ENCODE data around the gene PTPRA. TPM values are rescaled to one million over a fixed set of nuclear protein-coding genes. Genes with fewer than 3 reads are reported as not detected.
"Not testable (repeated sequence)": the region's sequence is repeated elsewhere in the genome, so short reads cannot be mapped to it uniquely, and the experiment has no call there.

PTPRA gene
- total RNA-seq, 1 experiment from 2014 or later: 58.4 TPM

GRCh38 chr20:2894221-2894620, 20.9 kb downstream of the PTPRA start:
- H3K36me3 ChIP-seq (ENCODE audit: insufficient read depth, low read length): 0 out of 2 replicates have a peak, but pooled peaks cover 8% of the 10 kb centered on the region
- H3K4me2 ChIP-seq (ENCODE audit: low read depth, low read length, poor library complexity, severe bottlenecking): no peak overlapping the region
- no peak for DNase-seq
- no peaks in the 10 kb centered on the region for H3K9me2 ChIP-seq (replicated peaks; ENCODE audit: insufficient read depth, low read length)
- no peaks in the 10 kb centered on the region; the same call in 1 of the 2 replicates for H4K20me1 ChIP-seq (ENCODE audit: insufficient read depth, low read depth, low read length)
- H3K4me1 ChIP-seq (ENCODE audit: low read length): peaks cover 6% of the 10 kb centered on the region; the same call in 1 of the 2 replicates
- H3K4me3 ChIP-seq (ENCODE audit: low read length): no peak overlapping the region
- H3K27ac ChIP-seq (ENCODE audit: low read length): no peak overlapping the region
- no peaks in the 10 kb centered on the region for H3K27me3 ChIP-seq (ENCODE audit: low read length)
- no peaks in the 10 kb centered on the region for H3K9me3 ChIP-seq (ENCODE audit: low read length)
- H3K79me2 ChIP-seq (ENCODE audit: low read length): peaks cover 98% of the 10 kb centered on the region
- no peak overlapping the region for H3K9ac ChIP-seq (ENCODE audit: low read length)
- H2AFZ ChIP-seq (ENCODE audit: low read length): no peak overlapping the region

DNA sequence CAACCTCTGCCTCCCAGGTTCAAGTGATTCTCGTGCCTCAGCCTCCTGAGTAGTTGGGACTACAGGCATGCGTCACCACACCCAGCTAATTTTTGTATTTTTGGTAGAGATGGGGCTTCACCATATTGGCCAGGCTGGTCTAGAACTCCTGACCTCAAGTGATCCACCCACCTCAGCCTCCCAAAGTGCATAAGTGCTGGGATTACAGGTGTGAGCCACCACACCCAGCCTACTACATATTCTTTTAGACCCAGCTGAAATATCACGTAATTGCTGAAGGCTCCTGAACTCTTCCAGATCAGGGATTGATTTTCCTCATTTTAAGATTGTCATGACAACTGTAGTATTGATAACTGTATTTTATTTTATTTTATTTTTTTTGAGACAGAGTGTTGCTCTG, 21.9 kb downstream of the PTPRA start:
- H2AFZ ChIP-seq (ENCODE audit: low read length); H3K4me3 ChIP-seq (ENCODE audit: low read length); H3K9ac ChIP-seq (ENCODE audit: low read length); H3K4me2 ChIP-seq (ENCODE audit: low read depth, low read length, poor library complexity, severe bottlenecking); H4K20me1 ChIP-seq (ENCODE audit: insufficient read depth, low read depth, low read length); H3K36me3 ChIP-seq (ENCODE audit: insufficient read depth, low read length); H3K27ac ChIP-seq (ENCODE audit: low read length); H3K4me1 ChIP-seq (ENCODE audit: low read length); DNase-seq; H3K9me3 ChIP-seq (ENCODE audit: low read length); H3K9me2 ChIP-seq (replicated peaks; ENCODE audit: insufficient read depth, low read length); H3K27me3 ChIP-seq (ENCODE audit: low read length): not testable (repeated sequence)
- H3K79me2 ChIP-seq (ENCODE audit: low read length): peaks cover 98% of the 10 kb centered on the region

- no peak overlapping the region for H3K27ac ChIP-seq (ENCODE audit: low read length)
- peaks cover 98% of the 10 kb centered on the region for H3K79me2 ChIP-seq (ENCODE audit: low read length)
Measured at GRCh38 chr20:2899243-2899642, 26.0 kb downstream of the PTPRA start.

GRCh38 chr20:2900845-2901592, 27.7 kb downstream of the PTPRA start:
- Histone ChIP-seq H3K4me2 (ENCODE audit: low read depth, low read length, poor library complexity, severe bottlenecking) (no peak overlapping the region), H3K9ac (ENCODE audit: low read length) (no peak overlapping the region), H2AFZ (ENCODE audit: low read length) (no peak overlapping the region), H3K36me3 (ENCODE audit: insufficient read depth, low read length) (no peaks in the 10 kb centered on the region), H3K9me2 (replicated peaks; ENCODE audit: insufficient read depth, low read length) (no peaks in the 10 kb centered on the region), H3K27me3 (ENCODE audit: low read length) (no peaks in the 10 kb centered on the region), H3K4me3 (ENCODE audit: low read length) (no peak overlapping the region), H4K20me1 (ENCODE audit: insufficient read depth, low read depth, low read length) (peaks cover 2% of the 10 kb centered on the region; the same call in 1 of the 2 replicates), H3K9me3 (ENCODE audit: low read length) (no peaks in the 10 kb centered on the region), H3K79me2 (ENCODE audit: low read length) (peaks cover 97% of the 10 kb centered on the region), H3K4me1 (ENCODE audit: low read length) (peaks cover 10% of the 10 kb centered on the region), H3K27ac (ENCODE audit: low read length) (no peak overlapping the region)
- no peak for DNase-seq

More at GRCh38 chr20:2899243-2899642, 26.0 kb downstream of the PTPRA start:
- no peak overlapping the region for H3K9ac ChIP-seq (ENCODE audit: low read length)
- no peak overlapping the region for H3K4me3 ChIP-seq (ENCODE audit: low read length)
- no peaks in the 10 kb centered on the region for H3K36me3 ChIP-seq (ENCODE audit: insufficient read depth, low read length)
- H3K9me2 ChIP-seq (replicated peaks; ENCODE audit: insufficient read depth, low read length): no peaks in the 10 kb centered on the region
- H4K20me1 ChIP-seq (ENCODE audit: insufficient read depth, low read depth, low read length): peaks cover 2% of the 10 kb centered on the region; the same call in 1 of the 2 replicates
- H3K9me3 ChIP-seq (ENCODE audit: low read length): no peaks in the 10 kb centered on the region
- H3K4me2 ChIP-seq (ENCODE audit: low read depth, low read length, poor library complexity, severe bottlenecking): no peak overlapping the region
- no peak overlapping the region for H2AFZ ChIP-seq (ENCODE audit: low read length)
- no peaks in the 10 kb centered on the region for H3K27me3 ChIP-seq (ENCODE audit: low read length)
- DNase-seq: no peak
- peaks cover 10% of the 10 kb centered on the region for H3K4me1 ChIP-seq (ENCODE audit: low read length)

- peaks cover 97% of the 10 kb centered on the region for H3K79me2 ChIP-seq (ENCODE audit: low read length)
Measured at GRCh38 chr20:2902291-2902690, 29.0 kb downstream of the PTPRA start.

DNA sequence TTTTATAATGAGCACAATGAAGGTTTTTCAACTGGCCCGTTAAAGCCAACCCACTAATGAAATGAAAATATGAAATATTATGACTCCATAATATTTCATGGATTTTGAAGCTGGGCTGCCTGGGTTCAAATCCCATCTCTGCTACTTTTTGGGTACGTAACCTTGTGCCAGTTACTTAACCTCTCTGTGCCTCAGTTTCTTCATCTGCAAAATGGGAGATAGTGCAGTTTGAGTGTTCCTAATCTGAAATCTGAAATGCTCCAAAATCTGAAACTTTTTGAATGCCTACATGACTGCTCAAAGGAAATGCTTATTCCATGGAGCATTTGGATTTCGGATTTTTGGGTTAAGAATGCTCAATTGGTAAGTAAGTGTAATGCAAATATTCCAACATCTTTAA, 29.5 kb downstream of the PTPRA start:
- Histone ChIP-seq H4K20me1 (ENCODE audit: insufficient read depth, low read depth, low read length) (0 out of 2 replicates have a peak, but pooled peaks cover 2% of the 10 kb centered on the region), H3K4me2 (ENCODE audit: low read depth, low read length, poor library complexity, severe bottlenecking) (no peak overlapping the region), H3K36me3 (ENCODE audit: insufficient read depth, low read length) (no peaks in the 10 kb centered on the region), H3K4me1 (ENCODE audit: low read length) (peaks cover 10% of the 10 kb centered on the region), H3K9ac (ENCODE audit: low read length) (no peak overlapping the region), H2AFZ (ENCODE audit: low read length) (no peak overlapping the region), H3K9me3 (ENCODE audit: low read length) (no peaks in the 10 kb centered on the region), H3K27ac (ENCODE audit: low read length) (no peak overlapping the region), H3K79me2 (ENCODE audit: low read length) (peaks cover 96% of the 10 kb centered on the region), H3K9me2 (replicated peaks; ENCODE audit: insufficient read depth, low read length) (no peaks in the 10 kb centered on the region), H3K27me3 (ENCODE audit: low read length) (no peaks in the 10 kb centered on the region), H3K4me3 (ENCODE audit: low read length) (no peak overlapping the region)
- DNase-seq: no peak

More at GRCh38 chr20:2902291-2902690, 29.0 kb downstream of the PTPRA start:
- H3K27ac ChIP-seq (ENCODE audit: low read length): no peak overlapping the region
- no peaks in the 10 kb centered on the region for H3K27me3 ChIP-seq (ENCODE audit: low read length)
- H3K9me2 ChIP-seq (replicated peaks; ENCODE audit: insufficient read depth, low read length): no peaks in the 10 kb centered on the region
- no peak overlapping the region for H2AFZ ChIP-seq (ENCODE audit: low read length)
- no peaks in the 10 kb centered on the region for H3K36me3 ChIP-seq (ENCODE audit: insufficient read depth, low read length)
- H4K20me1 ChIP-seq (ENCODE audit: insufficient read depth, low read depth, low read length): 0 out of 2 replicates have a peak, but pooled peaks cover 2% of the 10 kb centered on the region
- H3K4me2 ChIP-seq (ENCODE audit: low read depth, low read length, poor library complexity, severe bottlenecking): no peak overlapping the region
- no peaks in the 10 kb centered on the region for H3K9me3 ChIP-seq (ENCODE audit: low read length)
- H3K4me3 ChIP-seq (ENCODE audit: low read length): no peak overlapping the region
- no peak for DNase-seq
- peaks cover 10% of the 10 kb centered on the region for H3K4me1 ChIP-seq (ENCODE audit: low read length)
- H3K9ac ChIP-seq (ENCODE audit: low read length): no peak overlapping the region

GRCh38 chr20:2903686-2904085, 30.4 kb downstream of the PTPRA start:
- no peak overlapping the region for H2AFZ ChIP-seq (ENCODE audit: low read length)
- no peak for DNase-seq
- H3K36me3 ChIP-seq (ENCODE audit: insufficient read depth, low read length): no peaks in the 10 kb centered on the region
- H3K79me2 ChIP-seq (ENCODE audit: low read length): peaks cover 97% of the 10 kb centered on the region
- no peak overlapping the region for H3K4me3 ChIP-seq (ENCODE audit: low read length)
- H4K20me1 ChIP-seq (ENCODE audit: insufficient read depth, low read depth, low read length): 0 out of 2 replicates have a peak, but pooled peaks cover 2% of the 10 kb centered on the region
- no peak overlapping the region for H3K9ac ChIP-seq (ENCODE audit: low read length)
- no peaks in the 10 kb centered on the region for H3K9me2 ChIP-seq (replicated peaks; ENCODE audit: insufficient read depth, low read length)
- H3K27ac ChIP-seq (ENCODE audit: low read length): no peak overlapping the region
- H3K9me3 ChIP-seq (ENCODE audit: low read length): no peaks in the 10 kb centered on the region
- H3K4me1 ChIP-seq (ENCODE audit: low read length): peaks cover 10% of the 10 kb centered on the region
- H3K27me3 ChIP-seq (ENCODE audit: low read length): no peaks in the 10 kb centered on the region
- no peak overlapping the region for H3K4me2 ChIP-seq (ENCODE audit: low read depth, low read length, poor library complexity, severe bottlenecking)

GRCh38 chr20:2907519-2907918, 34.2 kb downstream of the PTPRA start:
- H3K4me2 ChIP-seq (ENCODE audit: low read depth, low read length, poor library complexity, severe bottlenecking): no peak overlapping the region
- no peak for DNase-seq
- no peaks in the 10 kb centered on the region for H3K9me2 ChIP-seq (replicated peaks; ENCODE audit: insufficient read depth, low read length)
- peaks cover 82% of the 10 kb centered on the region for H3K79me2 ChIP-seq (ENCODE audit: low read length)
- no peaks in the 10 kb centered on the region for H3K36me3 ChIP-seq (ENCODE audit: insufficient read depth, low read length)
- no peak overlapping the region for H3K9ac ChIP-seq (ENCODE audit: low read length)
- H3K27me3 ChIP-seq (ENCODE audit: low read length): no peaks in the 10 kb centered on the region
- H4K20me1 ChIP-seq (ENCODE audit: insufficient read depth, low read depth, low read length): no peaks in the 10 kb centered on the region
- peaks cover 7% of the 10 kb centered on the region for H3K4me1 ChIP-seq (ENCODE audit: low read length)
- H2AFZ ChIP-seq (ENCODE audit: low read length): no peak overlapping the region
- H3K27ac ChIP-seq (ENCODE audit: low read length): no peak overlapping the region
- H3K4me3 ChIP-seq (ENCODE audit: low read length): no peak overlapping the region
- H3K9me3 ChIP-seq (ENCODE audit: low read length): no peaks in the 10 kb centered on the region

All from Karpas-422 (cell line).